RKO (cell line): ENCODE measurements around the gene ENDOU.

Source experiments
- DNase-seq: peaks from one replicate; pipeline ENCODE4 v3.0.0-alpha.2; 2016; ENCODE audit warnings: low spot score

The ENDOU gene, protein sequence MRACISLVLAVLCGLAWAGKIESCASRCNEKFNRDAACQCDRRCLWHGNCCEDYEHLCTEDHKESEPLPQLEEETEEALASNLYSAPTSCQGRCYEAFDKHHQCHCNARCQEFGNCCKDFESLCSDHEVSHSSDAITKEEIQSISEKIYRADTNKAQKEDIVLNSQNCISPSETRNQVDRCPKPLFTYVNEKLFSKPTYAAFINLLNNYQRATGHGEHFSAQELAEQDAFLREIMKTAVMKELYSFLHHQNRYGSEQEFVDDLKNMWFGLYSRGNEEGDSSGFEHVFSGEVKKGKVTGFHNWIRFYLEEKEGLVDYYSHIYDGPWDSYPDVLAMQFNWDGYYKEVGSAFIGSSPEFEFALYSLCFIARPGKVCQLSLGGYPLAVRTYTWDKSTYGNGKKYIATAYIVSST

DNA sequence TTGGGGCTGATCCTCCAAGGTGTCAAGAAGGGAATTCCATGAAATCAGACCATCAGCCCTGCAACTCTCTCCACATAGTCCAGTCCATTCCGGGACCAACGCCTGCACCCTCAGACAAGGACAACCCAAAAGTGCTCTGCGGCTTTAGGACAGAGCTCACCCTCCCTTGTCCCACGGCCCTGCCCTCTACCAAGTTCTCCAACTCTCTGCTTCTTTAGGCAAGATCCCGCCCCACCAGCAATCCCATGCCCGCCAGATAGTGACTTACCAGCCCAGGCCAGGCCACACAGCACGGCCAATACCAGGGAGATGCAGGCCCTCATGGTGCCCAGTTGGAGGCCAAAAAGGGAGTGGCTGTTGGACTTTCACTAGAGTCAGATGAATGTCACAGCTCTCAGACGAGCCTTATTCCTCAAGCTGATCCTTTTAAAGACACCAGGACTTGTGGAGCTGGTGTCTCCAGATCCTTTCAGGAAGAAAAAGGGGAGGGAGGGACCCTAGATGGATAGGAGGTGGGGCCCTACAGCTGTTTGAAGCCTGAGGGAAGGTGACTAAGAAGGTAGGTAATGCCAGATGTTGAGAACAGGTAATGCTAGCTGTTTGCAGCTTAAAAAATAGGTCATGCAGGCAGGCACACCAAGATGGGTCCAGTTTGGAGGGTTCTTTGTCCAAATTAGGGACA is at the start of gene ENDOU:
TSS of gene ENDOU (minus strand) at position 400 of the 682 bp plus-strand sequence. CDS start at position 323, 77 bp downstream.
- no peak for DNase-seq

DNA sequence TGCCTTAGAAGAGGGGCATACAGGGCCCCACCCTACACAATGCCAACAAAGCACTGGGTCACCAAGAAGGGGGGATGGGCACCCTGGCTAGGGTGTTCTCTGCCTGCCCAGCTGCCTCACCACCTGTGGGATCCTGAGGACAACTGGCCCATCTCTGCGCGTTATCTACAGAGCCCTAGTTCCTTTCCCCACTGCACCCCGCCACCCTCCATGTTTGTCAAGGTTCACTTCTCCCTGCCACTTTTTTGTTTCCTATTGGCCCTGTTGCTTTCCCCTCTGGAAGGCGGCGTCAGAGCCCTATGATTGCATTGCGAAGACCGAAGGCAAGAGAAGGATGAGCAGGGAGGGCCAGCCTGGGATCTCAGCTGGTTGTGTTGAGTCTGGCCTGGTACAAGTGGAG is 49.4 kb upstream of the ENDOU start:
- DNase-seq: no peak

DNA sequence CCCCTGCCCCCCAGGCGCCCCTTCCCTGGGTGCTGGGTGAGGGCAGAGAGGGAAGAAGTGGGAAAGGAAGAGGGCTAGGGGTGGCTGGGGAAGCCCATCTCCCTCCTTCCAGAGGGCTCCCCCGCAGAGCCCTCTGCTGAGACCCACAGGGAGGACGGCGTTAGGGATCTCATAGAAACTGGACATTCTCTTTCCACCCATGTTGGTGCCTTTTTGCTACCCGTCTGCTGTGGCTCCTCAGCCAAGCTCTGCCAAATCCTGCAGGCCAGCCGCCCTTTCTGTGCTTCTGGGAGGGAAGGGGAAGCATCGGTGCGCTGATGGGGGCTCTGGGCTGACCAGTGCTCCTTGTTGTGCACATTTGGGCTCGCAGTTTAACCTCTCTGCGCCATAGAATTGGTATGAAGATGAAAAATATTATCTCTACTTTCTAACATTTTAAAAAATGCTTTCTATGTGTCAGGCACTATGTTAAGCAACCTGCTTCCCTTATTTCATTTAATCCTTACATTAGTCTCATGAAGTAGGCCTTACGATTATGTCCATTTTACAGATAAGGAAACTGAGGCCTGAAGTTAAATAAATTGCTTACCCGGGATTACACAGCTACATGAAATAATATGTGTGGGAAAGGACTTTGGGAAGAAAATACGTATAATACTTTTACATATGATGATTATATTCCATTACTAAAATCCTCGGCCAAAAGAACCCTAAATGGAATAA is 48.7 kb upstream of the ENDOU start:
- DNase-seq: no peak

DNA sequence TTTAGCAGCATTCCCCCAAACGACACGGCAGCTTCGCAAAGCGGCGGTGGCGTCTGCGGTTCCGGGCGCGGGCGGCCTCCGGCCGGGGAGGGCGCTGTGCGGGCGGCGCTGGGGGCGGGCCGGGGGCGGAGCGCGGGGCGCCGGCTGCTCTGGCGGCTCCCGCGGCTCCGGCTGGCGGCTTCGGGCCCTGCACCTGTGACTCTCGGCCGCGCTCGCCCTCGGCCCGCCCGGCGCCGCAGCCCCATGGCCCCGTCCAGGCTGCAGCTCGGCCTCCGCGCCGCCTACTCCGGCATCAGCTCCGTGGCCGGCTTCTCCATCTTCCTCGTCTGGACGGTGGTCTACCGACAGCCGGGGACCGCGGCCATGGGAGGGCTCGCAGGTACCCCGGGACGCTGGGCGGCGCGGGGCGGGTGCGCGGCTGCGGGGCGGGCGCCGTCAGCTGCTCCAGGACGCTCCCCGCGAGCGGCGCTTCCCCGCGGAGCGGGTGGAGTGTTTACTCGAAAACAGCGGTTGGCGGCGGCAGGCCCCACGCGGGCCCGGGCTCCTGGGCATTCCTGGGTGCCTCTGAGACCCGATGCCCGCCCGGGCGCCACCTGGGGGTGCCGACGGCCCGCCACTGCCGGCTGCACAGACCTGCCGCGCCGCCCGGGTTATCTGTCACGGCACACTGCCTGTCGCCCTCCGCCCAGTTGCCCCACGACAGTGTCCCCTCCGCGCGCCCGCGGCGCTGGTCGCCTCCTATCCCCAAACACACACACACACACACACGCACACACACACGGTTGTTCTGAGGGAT is 48.0 kb upstream of the ENDOU start, which contains the start of gene SLC48A1:
TSS of gene SLC48A1 (plus strand) at position 177 of the 796 bp plus-strand sequence. CDS start at position 244, 67 bp downstream.
- peak; percentile 74 for DNase-seq

DNA sequence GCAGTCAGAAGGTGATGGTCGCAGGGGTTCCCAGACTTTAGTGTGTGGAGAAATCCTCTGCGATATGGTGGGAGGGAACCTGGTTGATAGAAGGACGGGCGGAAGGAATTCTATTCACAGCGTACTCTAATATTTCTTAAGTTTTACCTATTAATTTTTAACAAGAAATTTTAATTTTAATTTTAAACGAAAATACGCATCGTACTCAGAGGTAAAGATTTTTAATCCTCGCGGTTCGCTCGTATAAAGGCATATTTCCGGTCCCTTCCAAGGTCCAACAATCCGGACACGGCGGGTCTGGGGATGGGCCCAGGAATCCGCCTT is 47.4 kb upstream of the ENDOU start:
- DNase-seq: no peak

DNA sequence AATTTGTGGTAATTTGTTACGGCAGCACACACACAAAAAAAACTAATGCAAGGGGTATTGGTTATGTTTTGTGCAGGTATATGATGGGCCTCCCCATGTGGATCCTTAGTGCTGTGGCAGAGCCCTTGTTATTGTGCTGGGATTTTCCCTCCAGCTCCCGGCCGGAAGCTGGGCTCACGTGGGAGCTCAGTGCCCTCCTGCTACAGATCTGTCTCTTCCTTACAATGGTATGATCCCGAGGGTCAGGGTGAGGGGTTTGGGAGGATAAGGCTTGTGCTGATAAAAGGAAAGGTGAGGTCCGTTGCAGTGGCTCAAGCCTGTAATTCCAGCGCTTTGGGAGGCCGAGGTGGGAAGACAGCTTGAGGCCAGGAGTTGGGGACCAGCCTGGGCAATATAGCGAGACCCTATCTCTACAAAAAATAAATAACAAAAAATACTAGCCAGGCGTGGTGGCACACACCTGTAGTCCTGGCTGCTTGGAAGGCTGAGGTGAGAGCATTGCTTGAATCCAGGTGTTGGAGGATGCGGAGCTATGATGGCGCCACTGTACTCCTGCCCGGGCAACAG is 46.9 kb upstream of the ENDOU start:
- DNase-seq: no peak

DNA sequence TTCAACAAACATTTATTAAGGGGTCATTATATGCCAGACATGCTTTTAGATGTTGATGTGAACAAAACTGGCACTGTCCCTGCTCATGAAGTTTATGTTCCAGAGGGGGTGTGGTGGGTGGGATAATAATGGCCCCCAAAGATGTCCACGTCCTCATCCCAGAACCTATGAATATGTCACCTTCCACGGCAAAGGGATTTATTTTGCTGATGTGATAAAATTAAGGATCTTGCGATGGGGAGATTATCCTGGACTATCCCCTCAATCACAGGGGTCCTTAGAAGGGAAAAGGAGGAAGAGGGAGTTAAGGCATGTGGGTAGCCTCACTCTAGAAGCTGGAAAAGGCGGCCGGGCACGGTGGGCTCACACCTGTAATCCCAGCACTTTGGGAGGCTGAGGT is 46.0 kb upstream of the ENDOU start:
- DNase-seq: no peak

DNA sequence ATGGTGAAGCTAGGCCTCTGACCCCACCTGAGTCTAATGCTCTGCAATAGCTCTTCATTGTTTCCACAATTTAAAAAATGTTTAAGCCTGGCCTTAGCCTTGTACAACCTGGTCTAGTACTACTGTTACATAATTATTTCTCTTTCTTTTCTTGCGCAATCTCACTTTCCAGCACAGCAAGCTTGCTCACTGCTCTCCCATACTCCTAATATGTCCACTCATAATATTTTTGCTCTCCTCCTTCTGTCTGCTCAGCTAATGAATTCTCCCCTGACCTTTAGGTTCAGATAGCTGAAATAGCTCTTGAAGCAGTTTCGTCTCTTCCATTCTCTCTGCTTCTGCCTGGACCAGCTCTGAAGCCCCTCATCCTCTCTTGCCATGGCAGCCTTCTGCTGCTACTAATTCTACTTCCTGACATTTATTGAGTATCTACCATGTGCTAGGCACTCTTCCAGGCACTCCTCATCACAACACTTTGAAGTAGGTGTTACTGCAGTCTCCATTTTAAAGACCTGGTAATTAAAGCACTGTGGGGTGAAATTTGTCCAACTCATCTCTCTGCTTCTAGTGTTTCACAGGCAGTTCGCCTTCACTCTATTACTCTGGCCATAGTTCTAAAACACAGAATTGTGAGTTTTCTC is 44.9 kb upstream of the ENDOU start:
- DNase-seq: no peak

DNA sequence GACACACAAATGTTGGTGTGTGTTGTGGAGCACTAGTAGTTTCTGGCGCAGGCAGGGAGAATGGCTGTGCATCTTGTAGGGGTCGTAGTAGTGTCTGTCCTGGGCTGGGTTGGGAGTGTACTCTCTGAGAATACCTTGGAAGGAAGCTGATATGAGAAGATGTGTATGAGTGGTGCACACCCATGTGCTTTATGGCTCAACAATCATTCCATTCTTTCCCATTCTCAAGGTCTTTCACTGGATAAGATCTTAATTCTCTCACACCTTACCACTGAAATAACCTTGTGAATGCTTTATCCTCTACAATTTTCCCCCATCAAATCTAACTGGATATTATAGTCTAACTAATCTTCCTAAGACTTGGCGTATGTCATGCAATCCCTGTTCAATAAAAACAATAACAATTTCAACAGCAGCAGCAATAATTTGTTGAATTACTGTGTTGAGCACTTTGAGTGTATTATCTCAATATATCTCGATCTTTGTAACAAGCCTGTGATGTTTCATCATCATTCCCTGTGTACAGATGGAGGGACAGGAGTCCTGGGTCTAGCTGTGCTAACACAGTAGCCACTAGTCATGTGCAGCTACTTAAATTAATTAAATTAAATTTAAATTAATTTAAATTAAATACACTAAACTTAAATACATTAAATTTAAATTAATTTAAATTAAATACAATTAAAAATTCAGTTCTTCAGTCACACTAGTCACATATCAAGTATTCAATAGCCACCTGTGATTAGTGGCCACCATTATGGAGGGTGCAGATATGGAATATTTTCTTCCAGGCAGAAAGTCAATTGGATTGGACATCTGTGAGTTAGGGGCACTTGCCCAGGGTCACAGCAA is 44.2 kb upstream of the ENDOU start:
- no peak for DNase-seq

DNA sequence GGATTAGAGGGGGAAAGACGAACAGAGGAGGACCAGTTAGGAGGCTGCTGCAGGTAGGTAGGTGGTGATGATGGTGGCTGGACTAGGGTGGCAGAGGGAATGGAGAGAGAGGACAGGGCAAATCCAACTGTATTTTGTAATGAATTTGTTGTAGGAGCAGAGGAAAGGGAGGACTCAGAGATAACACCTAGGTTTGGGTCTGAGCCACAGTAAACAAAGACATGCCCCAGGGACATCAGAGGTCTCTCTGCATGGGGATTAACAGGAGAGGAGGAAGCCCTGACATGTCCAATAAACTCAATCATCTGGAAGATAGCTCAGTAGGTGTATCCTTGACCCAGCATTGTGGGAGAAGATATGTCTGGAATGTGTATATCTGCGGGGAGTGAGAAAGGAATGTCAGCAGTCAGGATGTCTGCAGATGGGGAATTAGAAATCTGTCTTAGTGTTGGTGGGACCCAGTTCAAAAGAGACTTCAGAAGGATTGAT is 43.1 kb upstream of the ENDOU start:
- no peak for DNase-seq

DNA sequence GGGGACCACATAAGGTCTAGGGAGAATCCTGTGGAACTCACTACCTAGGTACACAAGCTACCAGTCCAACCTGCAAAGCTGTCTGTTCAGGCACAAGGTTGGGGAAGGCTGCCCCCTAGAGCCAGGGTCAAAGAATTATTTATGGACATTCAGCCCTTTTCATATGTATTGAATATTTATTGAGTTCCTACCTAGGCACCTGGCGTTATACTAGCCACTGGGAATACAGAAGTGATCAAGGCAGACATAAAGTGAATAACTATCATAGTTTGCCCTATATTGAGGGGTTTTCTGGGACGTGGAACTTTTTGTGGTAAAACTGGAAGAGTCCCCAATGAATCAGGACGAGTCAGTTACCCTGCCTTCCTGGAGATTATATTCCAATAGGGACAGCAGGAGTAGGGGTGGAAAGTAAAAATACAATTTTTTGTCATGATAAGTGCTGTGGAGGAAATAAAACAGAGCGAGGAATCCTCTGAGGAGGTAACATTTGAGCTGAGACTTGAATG is 42.0 kb upstream of the ENDOU start:
- peak; percentile 32 for DNase-seq

DNA sequence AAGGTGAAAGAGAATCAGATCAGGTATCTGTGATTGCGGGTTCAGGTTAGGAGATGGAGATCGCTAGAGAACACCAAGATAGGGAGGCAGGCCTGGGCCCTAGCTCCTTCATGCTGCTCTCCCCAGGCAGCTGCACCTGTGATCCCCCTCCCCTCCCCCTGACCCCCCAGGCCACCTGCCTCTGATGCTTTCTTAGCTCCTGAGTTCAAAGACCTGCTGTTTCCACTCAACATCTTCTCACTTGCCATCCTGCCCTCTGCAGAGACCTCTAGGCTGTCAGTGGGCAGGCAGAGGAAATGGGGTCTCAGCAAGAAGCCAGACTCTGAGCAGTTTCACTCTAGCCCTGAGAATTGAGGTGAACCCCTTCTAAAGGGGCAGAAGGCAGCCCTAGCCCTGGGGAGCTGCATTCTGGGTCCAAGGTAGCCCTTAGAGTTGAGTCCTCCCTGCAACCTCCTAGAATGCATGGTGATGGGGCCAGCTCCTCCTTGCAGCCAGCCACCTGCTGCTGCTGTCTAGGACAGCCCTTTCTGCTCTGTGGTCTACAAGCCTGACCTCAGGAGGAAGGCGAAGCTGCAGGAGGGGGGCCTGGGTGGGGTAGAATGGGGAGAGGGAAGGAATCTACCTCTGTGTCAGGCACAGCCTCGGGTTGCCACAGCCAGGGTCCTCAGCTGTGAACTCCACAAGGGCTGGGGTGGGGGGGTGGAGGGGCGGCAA is 41.4 kb upstream of the ENDOU start:
- DNase-seq: no peak

DNA sequence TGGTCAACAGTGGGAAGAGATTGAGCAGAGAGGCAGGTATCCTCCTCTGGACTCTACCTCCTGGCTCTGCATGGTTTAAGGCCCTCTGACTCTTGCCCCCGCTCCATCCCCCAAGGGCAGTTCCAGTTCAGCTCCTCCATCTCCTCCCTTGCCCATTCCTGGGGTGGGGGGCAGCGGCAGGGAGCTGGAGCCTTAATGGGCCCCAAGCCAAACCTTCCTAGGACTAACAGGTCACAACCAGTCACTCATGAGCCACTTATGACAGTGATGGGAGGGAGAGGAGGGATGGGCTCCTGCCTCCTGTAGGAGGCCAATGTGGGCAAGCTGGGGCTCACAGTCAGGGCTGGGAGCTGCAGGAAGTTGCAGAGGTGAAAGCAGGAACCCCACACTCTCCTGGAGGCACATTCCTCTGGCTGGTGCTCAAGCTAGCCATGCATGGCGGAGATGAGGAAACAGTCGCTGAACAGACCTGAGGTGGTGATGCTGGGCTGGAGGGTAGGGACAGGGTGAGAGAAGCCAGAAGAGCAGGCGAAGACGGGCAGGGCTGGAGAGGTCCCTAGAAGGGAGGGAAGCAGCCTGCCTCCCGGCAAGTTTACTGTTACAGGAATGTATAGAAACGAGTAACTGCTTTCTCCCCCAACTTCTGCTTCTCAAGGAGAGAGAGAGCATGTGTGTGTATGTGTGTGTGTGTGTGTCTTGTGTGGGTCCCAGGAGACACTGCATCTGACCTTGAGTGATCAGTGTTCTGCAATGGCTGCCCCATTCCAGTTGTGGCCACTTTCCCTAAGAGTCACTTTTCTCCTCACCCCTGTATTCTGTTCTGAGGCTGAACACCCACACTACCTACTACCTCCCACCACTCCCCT is 38.4 kb upstream of the ENDOU start:
- no peak for DNase-seq

DNA sequence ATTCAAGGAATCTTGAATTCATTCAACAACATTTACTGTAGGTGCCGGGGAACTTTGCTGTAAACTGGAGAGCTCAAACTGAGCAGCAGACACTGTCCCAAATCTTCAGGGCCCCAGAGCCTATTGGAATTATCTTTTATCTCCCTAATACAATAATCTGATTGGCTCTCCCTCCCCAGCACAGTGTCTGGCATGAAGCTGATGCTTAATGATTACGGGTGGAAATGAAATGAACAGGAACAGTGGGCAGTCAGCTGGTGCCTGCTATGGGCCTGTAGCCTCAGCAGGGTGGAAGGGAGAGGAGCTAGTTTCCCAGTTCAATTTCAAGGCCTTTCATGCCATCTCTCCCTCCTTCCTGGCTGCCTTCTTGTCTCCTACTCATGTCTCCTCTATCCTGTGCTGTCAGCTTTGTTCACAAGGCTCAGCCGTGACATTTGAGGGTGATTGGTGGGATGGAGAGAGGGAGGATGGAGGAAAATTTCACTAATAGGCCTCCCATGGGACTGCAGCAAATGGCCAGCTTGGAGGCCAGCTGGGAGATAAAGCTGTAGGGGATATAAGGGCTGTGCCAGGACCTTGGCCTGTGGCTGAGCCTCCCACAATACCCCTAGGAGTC is 37.7 kb upstream of the ENDOU start:
- no peak for DNase-seq

DNA sequence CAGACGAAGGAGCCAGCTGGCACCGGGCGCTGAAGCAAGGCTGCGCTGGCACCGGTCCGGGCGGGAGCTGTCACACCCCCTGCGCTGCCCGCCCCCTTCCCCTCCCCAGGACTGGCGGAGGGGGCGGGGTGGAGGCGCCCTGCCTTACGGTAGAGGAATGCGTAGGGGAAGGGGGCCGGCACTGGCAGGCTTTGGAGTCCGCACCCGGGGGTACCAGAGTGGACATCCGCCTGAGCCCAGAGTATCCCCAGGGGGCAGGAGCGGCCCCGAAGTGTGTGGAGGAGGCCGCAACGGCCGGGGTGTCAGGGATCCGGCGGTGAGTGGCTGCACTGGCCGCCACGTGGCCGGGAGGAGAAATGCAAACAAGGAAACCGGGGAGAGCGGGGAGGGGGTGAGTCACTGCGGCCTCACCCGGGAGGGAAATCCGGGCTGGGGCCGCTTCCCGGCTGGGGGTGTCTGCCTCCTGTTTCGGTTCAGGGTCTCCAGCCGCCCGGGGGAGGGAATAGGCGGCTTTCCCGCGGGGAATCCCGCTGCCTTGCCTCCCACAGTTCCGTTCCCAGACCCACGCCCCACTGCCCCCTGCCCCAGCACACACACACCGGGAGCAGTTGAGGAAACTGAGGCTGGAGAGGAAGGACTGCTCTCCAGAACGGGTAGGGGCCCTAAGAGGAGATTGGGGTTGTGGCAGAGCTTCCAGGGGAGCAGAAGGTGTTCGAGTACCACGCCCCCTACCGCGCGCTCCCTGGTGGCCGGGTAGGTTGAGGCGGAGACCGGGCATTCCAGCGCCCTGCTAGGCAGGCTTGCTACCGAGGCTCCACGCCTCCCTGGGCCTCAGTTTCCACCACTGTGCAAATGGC is 33.8 kb upstream of the ENDOU start, which contains the start of gene RAPGEF3:
TSS of gene RAPGEF3 (minus strand) at position 47 of the 857 bp plus-strand sequence. CDS start 324 bp downstream, outside the sequence.
- peak; percentile 91 for DNase-seq

DNA sequence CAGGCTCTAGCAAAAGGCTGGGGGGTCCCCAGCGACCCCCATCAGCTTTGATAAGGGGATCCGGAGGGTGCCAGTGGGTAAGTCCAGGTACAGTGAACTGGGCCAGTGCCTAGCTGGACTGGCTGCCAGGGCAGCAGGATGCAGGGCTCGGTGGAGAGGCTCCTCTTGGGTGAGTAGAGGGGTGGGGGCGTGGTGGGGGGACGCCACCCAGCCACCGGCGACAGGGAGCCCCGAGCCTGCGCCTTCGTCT is 33.2 kb upstream of the ENDOU start:
- DNase-seq: no peak
